HepG2 (cell line): ENCODE data around the gene MTX2. TPM values are rescaled to one million over a fixed set of nuclear protein-coding genes. Genes with fewer than 3 reads are reported as not detected.
A peak's percentile ranks its signal among the peaks of the same experiment; 100 is the strongest.

ENCODE experiments used
- CAMTA2 ChIP-seq: sonication (generic); formaldehyde crosslinking; IDR thresholded peaks from 2 replicates; pipeline ENCODE4 v1.4.0; 2020; ENCODE audit warnings: mild to moderate bottlenecking, missing genetic modification reagents, borderline replicate concordance
- CC2D1A ChIP-seq: sonication (generic); formaldehyde crosslinking; IDR thresholded peaks from 2 replicates; pipeline ENCODE4 v1.8.1; 2023; ENCODE audit warnings: mild to moderate bottlenecking, missing genetic modification reagents
- DRAP1 ChIP-seq: IDR thresholded peaks from 2 replicates; pipeline ENCODE4 v1.6.1; 2016; ENCODE audit warnings: missing genetic modification reagents, missing compliant biosample characterization
- ELF4 ChIP-seq: sonication (generic); formaldehyde crosslinking; IDR thresholded peaks from 2 replicates; pipeline ENCODE4 v1.5.0; 2020; ENCODE audit warnings: missing genetic modification reagents, mild to moderate bottlenecking, moderate library complexity, borderline replicate concordance
- FUBP1 ChIP-seq: sonication (generic); formaldehyde crosslinking; IDR thresholded peaks from 2 replicates; pipeline ENCODE4 v1.5.1; 2020; ENCODE audit warnings: missing genetic modification reagents, mild to moderate bottlenecking, borderline replicate concordance
- HMGXB3 ChIP-seq: sonication (generic); formaldehyde crosslinking; IDR thresholded peaks from 2 replicates; pipeline ENCODE4 v1.4.0; 2020; ENCODE audit warnings: missing genetic modification reagents, borderline replicate concordance
- HNF4G ChIP-seq, 2 experiments: sonication (generic) in 1 of 2; formaldehyde crosslinking in 1 of 2; IDR thresholded peaks; 2 replicates each; pipeline versions ENCODE4 v1.4.0 to v1.6.1; 2011 to 2020; ENCODE audit warnings: borderline replicate concordance in 2 of 2, low read depth in 2 of 2, mild to moderate bottlenecking in 2 of 2, low read length in 1 of 2, missing genetic modification reagents in 1 of 2, moderate library complexity in 1 of 2
- HOXA9 ChIP-seq: sonication (generic); formaldehyde crosslinking; IDR thresholded peaks from 2 replicates; pipeline ENCODE4 v1.8.1; 2022; ENCODE audit warnings: missing genetic modification reagents, mild to moderate bottlenecking, moderate library complexity, borderline replicate concordance
- JUNB ChIP-seq: sonication (generic); formaldehyde crosslinking; IDR thresholded peaks from 2 replicates; pipeline ENCODE4 v1.8.0; 2022; ENCODE audit warnings: missing genetic modification reagents, mild to moderate bottlenecking, borderline replicate concordance
- KMT2A ChIP-seq: sonication (generic); formaldehyde crosslinking; IDR thresholded peaks from 2 replicates; pipeline ENCODE4 v1.4.0; 2020; ENCODE audit warnings: missing genetic modification reagents
- MLX ChIP-seq: IDR thresholded peaks from 2 replicates; pipeline ENCODE4 v1.6.1; 2016
- NR2F1 ChIP-seq, 2 experiments: fragments of 450-650 bp in 1 of 2; formaldehyde crosslinking in 1 of 2; IDR thresholded peaks; 2 replicates each; pipeline versions ENCODE4 v1.5.0 to v1.6.1; 2016 to 2020; ENCODE audit warnings: mild to moderate bottlenecking in 1 of 2, missing compliant biosample characterization in 1 of 2, missing genetic modification reagents in 1 of 2, moderate library complexity in 1 of 2
- TARDBP ChIP-seq: sonication (generic); formaldehyde crosslinking; IDR thresholded peaks from 2 replicates; pipeline ENCODE4 v1.8.0; 2022; ENCODE audit warnings: mild to moderate bottlenecking, missing genetic modification reagents
- ZBTB20 ChIP-seq: sonication (generic); formaldehyde crosslinking; IDR thresholded peaks from 2 replicates; pipeline ENCODE4 v1.8.1; 2023; ENCODE audit warnings: missing genetic modification reagents, low read depth, mild to moderate bottlenecking, borderline replicate concordance
- ZNF160 ChIP-seq: sonication (generic); formaldehyde crosslinking; IDR thresholded peaks from 2 replicates; pipeline ENCODE4 v1.8.0; 2022; ENCODE audit warnings: mild to moderate bottlenecking, inconsistent platforms, missing genetic modification reagents
- ZNF350 ChIP-seq: sonication (generic); formaldehyde crosslinking; IDR thresholded peaks from 2 replicates; pipeline ENCODE4 v1.4.0; 2020; ENCODE audit warnings: mild to moderate bottlenecking, low read depth, missing genetic modification reagents, borderline replicate concordance
- ZNF619 ChIP-seq: sonication (generic); formaldehyde crosslinking; IDR thresholded peaks from 2 replicates; pipeline ENCODE4 v1.4.0; 2020; ENCODE audit warnings: mild to moderate bottlenecking, missing genetic modification reagents
- ZNF720 ChIP-seq: sonication (generic); formaldehyde crosslinking; IDR thresholded peaks from 2 replicates; pipeline ENCODE4 v1.4.0; 2020; ENCODE audit warnings: missing genetic modification reagents
- ZNF816 ChIP-seq: sonication (generic); formaldehyde crosslinking; IDR thresholded peaks from 2 replicates; pipeline ENCODE4 v1.8.0; 2022; ENCODE audit warnings: missing genetic modification reagents, mild to moderate bottlenecking, borderline replicate concordance
- polyA plus RNA-seq, 8 experiments: library from polyadenylated mRNA; depleted of rRNA in 3 of 8; stranded (reverse) in 7 of 8; unstranded in 1 of 8; fragments of >200 nt; fragmentation: Illumina TruSeq in 4 of 8; extraction: Trizol in 4 of 8; gene quantifications; 2 replicates each; pipeline versions ENCODE4 v1.2.1 to v1.2.3, GENCODE V29; 2011 to 2016; ENCODE audit warnings: low read depth in 4 of 8, missing spikeins in 1 of 8, mixed read lengths in 1 of 8; ENCODE audit not compliant: insufficient read depth in 1 of 8
- total RNA-seq, 5 experiments: library from RNA; depleted of rRNA; stranded (reverse); fragments of >200 nt; fragmentation: Illumina TruSeq; extraction: Trizol; gene quantifications; 2 replicates each; pipeline ENCODE4 v1.2.3, GENCODE V29; 2016; ENCODE audit warnings: low read depth in 1 of 5

The MTX2 gene
- total and polyA plus RNA-seq, 2 of the 13 experiments (the other 11 are each of a cell fraction or from before 2014, with no cell fraction given), result 58.1 to 75.7 TPM

- TF ChIP-seq ZBTB20, result no peak; the same call in 1 of the 2 replicates
- 0 out of 2 replicates have a peak, but pooled peaks have one; percentile 71 for TF ChIP-seq HOXA9 (CRISPR knock-in tag)
- TF ChIP-seq NR2F1 (CRISPR knock-in tag; IDR thresholded peaks at IDR 0.05), result no peak; a peak in 1 of 4 replicates
- no peak for TF ChIP-seq CC2D1A (CRISPR knock-in tag)
- peak; percentile 98 for TF ChIP-seq KMT2A
- TF ChIP-seq ELF4 (CRISPR knock-in tag), result peak; percentile 92
- no peak for TF ChIP-seq ZNF816 (CRISPR knock-in tag)
- no peak for TF ChIP-seq HNF4G (IDR thresholded peaks at IDR 0.05; ENCODE audit: borderline replicate concordance, low read depth, low read length)
- TF ChIP-seq HNF4G (CRISPR knock-in tag; IDR thresholded peaks at IDR 0.05; ENCODE audit: borderline replicate concordance, low read depth), result 0 out of 2 replicates have a peak, but pooled peaks have one; percentile 48
- TF ChIP-seq ZNF720 (CRISPR knock-in tag), result no peak
- TF ChIP-seq HMGXB3 (CRISPR knock-in tag), result peak; percentile 60; the same call in 1 of the 2 replicates
- peak; percentile 84 for TF ChIP-seq ZNF160 (CRISPR knock-in tag)
- TF ChIP-seq ZNF350 (CRISPR knock-in tag), result peak; percentile 96
- no peak for TF ChIP-seq FUBP1 (CRISPR knock-in tag)
- peak; percentile 84 for TF ChIP-seq DRAP1 (CRISPR knock-in tag)
- no peak for TF ChIP-seq JUNB (CRISPR knock-in tag)
- TF ChIP-seq MLX (CRISPR knock-in tag), result no peak
- peak; percentile 91 for TF ChIP-seq TARDBP (CRISPR knock-in tag)
- TF ChIP-seq ZNF619 (CRISPR knock-in tag), result peak; percentile 91; the same call in 1 of the 2 replicates
- peak; percentile 71; the same call in 1 of the 2 replicates for TF ChIP-seq CAMTA2 (CRISPR knock-in tag)
Measured at GRCh38 chr2:176269319-176270099, at the start of gene MTX2 (continued).
